Aorta (tissue), 5 donors: Measurements from ENCODE around the gene LGI4. TPM values are rescaled to one million over a fixed set of nuclear protein-coding genes. Genes with fewer than 3 reads are reported as not detected.

ENCODE experiments used
- ATAC-seq: fragments of 200-7000 bp; cut with Tn5 transposase; one replicate; pipeline ENCODE4 v1.9.1; 2022; ENCODE audit warnings: moderate library complexity; ENCODE audit not compliant: low FRiP score
- DNase-seq, 2 donors: peaks; one replicate each; pipeline ENCODE4 v3.0.0-alpha.2; 2020
- H3K27ac ChIP-seq, 2 donors: one replicate each; pipeline ENCODE4 v1.5.1; 2013; ENCODE audit warnings: low read length in 2 of 2, mild to moderate bottlenecking in 2 of 2, moderate library complexity in 2 of 2, control low read depth in 1 of 2, inconsistent platforms in 1 of 2, low read depth in 1 of 2
- H3K27me3 ChIP-seq, 2 donors: one replicate each; pipeline ENCODE4 v1.6.1; 2013; ENCODE audit warnings: control low read depth in 1 of 2, low read length in 1 of 2, mild to moderate bottlenecking in 1 of 2, moderate library complexity in 1 of 2; ENCODE audit not compliant: insufficient read depth in 2 of 2, control insufficient read depth in 1 of 2
- H3K36me3 ChIP-seq, 2 donors: one replicate each; pipeline ENCODE4 v1.6.1; 2013; ENCODE audit warnings: control low read depth in 1 of 2, low read length in 1 of 2, mild to moderate bottlenecking in 1 of 2; ENCODE audit not compliant: insufficient read depth in 2 of 2, control insufficient read depth in 1 of 2
- H3K4me1 ChIP-seq, 2 donors: one replicate each; pipeline ENCODE4 v1.6.1; 2013; ENCODE audit warnings: low read length in 2 of 2, control low read depth in 1 of 2, mild to moderate bottlenecking in 1 of 2, moderate library complexity in 1 of 2; ENCODE audit not compliant: insufficient read depth in 2 of 2, control insufficient read depth in 1 of 2
- H3K4me3 ChIP-seq, 2 donors: one replicate each; pipeline ENCODE4 v1.5.1; 2013; ENCODE audit warnings: low read length in 2 of 2, control low read depth in 1 of 2, mild to moderate bottlenecking in 1 of 2
- H3K9me3 ChIP-seq: one replicate; pipeline ENCODE4 v1.6.1; 2013; ENCODE audit warnings: mild to moderate bottlenecking, low read length; ENCODE audit not compliant: control insufficient read depth
- WGBS, 2 donors: extraction: QIAGEN DNeasy Blood & Tissue Kit; methylation state at CpG; one replicate each; pipeline ENCODE4 v1.1.7; 2013; 5-methylcytosine and 5-hydroxymethylcytosine counted together
- intact Hi-C, 2 donors: fragments of 100-400 bp; cut with DNase I; formaldehyde crosslinking; loops; one replicate each; pipeline versions ENCODE4 v1.14.2 to v1.15.0; 2022
- polyA plus RNA-seq, 2 donors: library from polyadenylated mRNA; stranded (reverse); fragments of 200-250 nt; gene quantifications; one replicate each; pipeline ENCODE4 v1.2.3, GENCODE V29; 2013
- total RNA-seq, 2 donors: library from RNA; stranded (reverse); fragmentation: NEBNext Ultra II Directional; extraction: Animal tissue kit (Norgen Biotek cat#: 25700); gene quantifications; one replicate each; pipeline ENCODE4 v1.2.1, GENCODE V29; 2021
- donor health status: healthy with polysubstance abuse.
- donor health status: Bipolar disorder and iron deficiency.
- donor health status: DM: no; HTN: no; CAD: no.
- donor health status: DM: no; HTN: no; CAD: no.
- donor health status: DM: yes; HTN: yes; CAD: no.

The LGI4 gene
- total and polyA plus RNA-seq, 4 donors, result 5.1 to 17.5 (median 16.2) TPM

GRCh38 chr19:35146746-35147459, 12.0 kb upstream of the LGI4 start:
- no peaks in the 10 kb centered on the region for H3K4me1 ChIP-seq
- DNase-seq (no peak), ATAC-seq (no peak)
- no peaks in the 10 kb centered on the region for H3K9me3 ChIP-seq
- intact Hi-C loops, result loop anchor here in 1 of 2 donors (10.0 kb wide), 1 partner anchor 118 kb away; the partner anchor contains the start of gene USF2
- WGBS, 2 donors, result 36 to 42% methylated on average over 7 of the region's 7 CpGs
- no peak overlapping the region for H3K4me3 ChIP-seq
- no peaks in the 10 kb centered on the region for H3K27me3 ChIP-seq
- no peak overlapping the region for H3K27ac ChIP-seq
- H3K36me3 ChIP-seq, result no peaks in the 10 kb centered on the region

GRCh38 chr19:35144600-35145436, 10.0 kb upstream of the LGI4 start:
- H3K27ac ChIP-seq, result no peak overlapping the region
- peaks cover 0 to 4% of the 10 kb centered on the region in 2 donors for H3K4me1 ChIP-seq
- H3K9me3 ChIP-seq, result no peaks in the 10 kb centered on the region
- no peak overlapping the region for H3K4me3 ChIP-seq
- H3K27me3 ChIP-seq, result no peaks in the 10 kb centered on the region
- WGBS, 2 donors, result 48% methylated on average over 15 of the region's 15 CpGs
- no peaks in the 10 kb centered on the region for H3K36me3 ChIP-seq
- ATAC-seq (no peak), DNase-seq (no peak)
- intact Hi-C loops, result loop anchor here in 1 of 2 donors (5.0 to 10.0 kb wide), 2 partner anchors 78 to 120 kb away; partner anchors contain the start of gene USF2

GRCh38 chr19:35144259-35144599, 9.4 kb upstream of the LGI4 start:
- DNase-seq (no peak), ATAC-seq (no peak)
- Histone ChIP-seq H3K27me3 (no peaks in the 10 kb centered on the region), H3K36me3 (no peaks in the 10 kb centered on the region), H3K27ac (no peak overlapping the region), H3K4me1 (peaks cover 0 to 4% of the 10 kb centered on the region in 2 donors), H3K4me3 (no peak overlapping the region), H3K9me3 (no peaks in the 10 kb centered on the region)
- WGBS, 2 donors, result 77 to 80% methylated on average over 6 of the region's 6 CpGs
- intact Hi-C loops, result loop anchor here in 1 of 2 donors (5.0 to 10.0 kb wide), 2 partner anchors 77 to 121 kb away; partner anchors contain the start of gene USF2

GRCh38 chr19:35143818-35144217, 9.0 kb upstream of the LGI4 start:
- 73 to 79% methylated on average over 3 of the region's 3 CpGs for WGBS, 2 donors
- H3K27me3 ChIP-seq, result no peaks in the 10 kb centered on the region
- no peak overlapping the region for H3K4me3 ChIP-seq
- intact Hi-C loops, result loop anchor here in 1 of 2 donors (5.0 to 10.0 kb wide), 2 partner anchors 77 to 121 kb away; partner anchors contain the start of gene USF2
- no peaks in the 10 kb centered on the region for H3K36me3 ChIP-seq
- H3K9me3 ChIP-seq, result no peaks in the 10 kb centered on the region
- peaks cover 0 to 4% of the 10 kb centered on the region in 2 donors for H3K4me1 ChIP-seq
- H3K27ac ChIP-seq, result no peak overlapping the region
- ATAC-seq (no peak), DNase-seq (no peak)

GRCh38 chr19:35143231-35143715, 8.4 kb upstream of the LGI4 start, which contains the start of gene FXYD7:
TSS of gene FXYD7 (plus strand) at chr19:35143255. CDS start at chr19:35143334, 79 bp downstream.
- H3K27ac ChIP-seq, result no peak within 1 kb of the TSS
- DNase-seq (no peak), ATAC-seq (no peak)
- H3K27me3 ChIP-seq, result no peaks in the 10 kb centered on the region
- no peaks in the 10 kb centered on the region for H3K36me3 ChIP-seq
- H3K4me1 ChIP-seq, result peaks cover 0 to 4% of the 10 kb centered on the region in 2 donors
- H3K4me3 ChIP-seq, result no peak within 1 kb of the TSS
- H3K9me3 ChIP-seq, result no peaks in the 10 kb centered on the region
- intact Hi-C loops, result loop anchor here in 1 of 2 donors (5.0 to 10.0 kb wide), 2 partner anchors 76 to 122 kb away; partner anchors contain the start of gene USF2
- 47 to 48% methylated on average over 29 to 31 of the region's 31 CpGs for WGBS, 2 donors

GRCh38 chr19:35142606-35143230, 7.9 kb upstream of the LGI4 start:
- DNase-seq (peak in 1 of 2 donors; percentile 84), ATAC-seq (no peak)
- Histone ChIP-seq H3K9me3 (no peaks in the 10 kb centered on the region), H3K4me1 (peaks cover 0 to 4% of the 10 kb centered on the region in 2 donors), H3K27ac (no peak overlapping the region), H3K4me3 (no peak overlapping the region), H3K36me3 (no peaks in the 10 kb centered on the region), H3K27me3 (no peaks in the 10 kb centered on the region)
- intact Hi-C loops, result loop anchor here in 1 of 2 donors (5.0 to 10.0 kb wide), 2 partner anchors 75 to 122 kb away; partner anchors contain the start of gene USF2
- 27 to 45% methylated on average over 33 to 45 of the region's 46 CpGs for WGBS, 2 donors

- Histone ChIP-seq H3K36me3 (no peaks in the 10 kb centered on the region), H3K4me3 (no peak overlapping the region), H3K9me3 (no peaks in the 10 kb centered on the region), H3K27ac (no peak overlapping the region), H3K27me3 (no peaks in the 10 kb centered on the region), H3K4me1 (peaks cover 0 to 4% of the 10 kb centered on the region in 2 donors)
- DNase-seq (no peak), ATAC-seq (no peak)
- WGBS, 2 donors, result 73 to 74% methylated on average over 21 of the region's 21 CpGs
- intact Hi-C loops, result loop anchor here in 1 of 2 donors (5.0 to 10.0 kb wide), 2 partner anchors 75 to 123 kb away; partner anchors contain the start of gene USF2
These were observed 7.2 kb upstream of the LGI4 start for GRCh38 chr19:35141837-35142605.
